ENCODE data around the gene BRI3.
"Not testable (repeated sequence)": the region's sequence is repeated elsewhere in the genome, so short reads cannot be mapped to it uniquely, and the experiment has no call there.

Gene BRI3

GRCh38 chr7:98315318-98315993 is 34.0 kb downstream of the BRI3 start:
- no peak for TF ChIP-seq CTCF (conservative IDR thresholded peaks at IDR 0.05; ENCODE audit: low read length)
- no peak for DNase-seq (ENCODE audit: low read depth)
- H3K4me3 ChIP-seq (ENCODE audit: low read length): no peak overlapping the region

- DNase-seq (ENCODE audit: low read depth): not testable (repeated sequence)
Measured at GRCh38 chr7:98315994-98316527, 34.6 kb downstream of the BRI3 start.

GRCh38 chr7:98317366-98318040 is 36.0 kb downstream of the BRI3 start:
- TF ChIP-seq CTCF (conservative IDR thresholded peaks at IDR 0.05; ENCODE audit: low read length): no peak
- no peak for DNase-seq (ENCODE audit: low read depth)

More at GRCh38 chr7:98315994-98316527, 34.6 kb downstream of the BRI3 start:
- not testable (repeated sequence) for H3K4me3 ChIP-seq (ENCODE audit: low read length)

GRCh38 chr7:98319176-98319575 is 37.7 kb downstream of the BRI3 start:
- DNase-seq (ENCODE audit: low read depth): no peak
- TF ChIP-seq CTCF (conservative IDR thresholded peaks at IDR 0.05; ENCODE audit: low read length): no peak
- H3K4me3 ChIP-seq (ENCODE audit: low read length): no peak overlapping the region

More at GRCh38 chr7:98317366-98318040, 36.0 kb downstream of the BRI3 start:
- no peak overlapping the region for H3K4me3 ChIP-seq (ENCODE audit: low read length)

GRCh38 chr7:98321301-98321700 is 39.8 kb downstream of the BRI3 start:
- DNase-seq (ENCODE audit: low read depth): no peak
- no peak for TF ChIP-seq CTCF (conservative IDR thresholded peaks at IDR 0.05; ENCODE audit: low read length)
- no peak overlapping the region for H3K4me3 ChIP-seq (ENCODE audit: low read length)

- DNase-seq (ENCODE audit: low read depth): no peak
Measured at GRCh38 chr7:98322331-98323270, 41.1 kb downstream of the BRI3 start.

More at GRCh38 chr7:98322331-98323270, 41.1 kb downstream of the BRI3 start:
- TF ChIP-seq CTCF (conservative IDR thresholded peaks at IDR 0.05; ENCODE audit: low read length): no peak
- no peak overlapping the region for H3K4me3 ChIP-seq (ENCODE audit: low read length)

Measured in AG10803 (cell line).